Body of pancreas (tissue), 4 donors: ENCODE results near the gene MED22.

Experiments used
- CTCF ChIP-seq, 7 experiments: fragments of 450-650 bp in 4 of 7; fragments of 200-600 bp in 3 of 7; sonication (generic) in 3 of 7; IDR thresholded peaks; one replicate each; pipeline ENCODE4 v1.5.1; 2016 to 2019; ENCODE audit warnings: antibody characterized with exemption in 7 of 7
- POLR2A ChIP-seq, 3 donors: fragments of 450-650 bp; IDR thresholded peaks; one replicate each; pipeline ENCODE4 v1.6.1; 2016; ENCODE audit warnings: antibody characterized with exemption in 3 of 3, mild to moderate bottlenecking in 2 of 3

DNA sequence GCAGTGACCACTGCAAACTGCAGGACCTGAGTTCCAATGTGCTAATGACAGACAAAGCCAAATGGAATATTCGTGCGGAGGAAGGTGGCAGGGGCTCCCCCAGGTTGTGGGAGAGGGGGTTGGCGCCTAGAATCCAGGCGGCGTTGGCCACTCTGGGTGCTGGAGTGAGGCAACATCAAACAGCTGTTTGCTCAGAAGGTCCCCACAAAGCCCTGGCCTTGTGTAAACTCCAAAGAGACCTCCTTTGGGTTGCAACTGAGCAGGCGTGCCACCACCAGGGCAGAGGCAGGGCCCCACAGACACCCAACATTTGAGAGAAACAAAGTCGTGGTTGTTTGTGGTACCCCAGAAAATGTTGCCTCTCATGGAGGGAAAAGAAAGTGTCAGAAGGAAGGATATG, 42.8 kb upstream of the MED22 start:
- TF ChIP-seq POLR2A (IDR thresholded peaks at IDR 0.05) (no peak), CTCF (IDR thresholded peaks at IDR 0.05) (no peak)
